ENCODE measurements around the gene KANSL1.
"Not testable (repeated sequence)": the region's sequence is repeated elsewhere in the genome, so short reads cannot be mapped to it uniquely, and the experiment has no call there.

Gene KANSL1

DNA sequence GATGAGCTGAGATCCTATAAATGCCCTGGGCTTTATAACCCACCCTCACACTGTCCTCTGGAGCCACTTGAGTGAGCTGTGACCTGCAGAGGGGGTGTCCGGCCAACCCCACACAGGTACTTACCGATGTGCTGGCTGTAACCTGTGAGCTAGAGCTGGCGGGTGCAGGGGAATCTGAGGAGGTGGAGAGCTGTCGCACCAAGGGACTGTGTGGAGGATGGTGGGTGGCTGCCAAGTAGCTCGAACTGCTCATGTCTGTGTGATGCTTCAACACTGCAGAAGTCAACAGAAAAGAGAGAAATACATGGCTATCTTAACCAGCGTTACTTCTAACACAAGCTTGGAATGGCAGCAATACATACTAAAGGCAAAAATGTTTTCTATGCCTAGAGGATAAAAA is 154.8 kb downstream of the KANSL1 start:
- DNase-seq (ENCODE audit: low read depth, low spot score) = no peak

DNA sequence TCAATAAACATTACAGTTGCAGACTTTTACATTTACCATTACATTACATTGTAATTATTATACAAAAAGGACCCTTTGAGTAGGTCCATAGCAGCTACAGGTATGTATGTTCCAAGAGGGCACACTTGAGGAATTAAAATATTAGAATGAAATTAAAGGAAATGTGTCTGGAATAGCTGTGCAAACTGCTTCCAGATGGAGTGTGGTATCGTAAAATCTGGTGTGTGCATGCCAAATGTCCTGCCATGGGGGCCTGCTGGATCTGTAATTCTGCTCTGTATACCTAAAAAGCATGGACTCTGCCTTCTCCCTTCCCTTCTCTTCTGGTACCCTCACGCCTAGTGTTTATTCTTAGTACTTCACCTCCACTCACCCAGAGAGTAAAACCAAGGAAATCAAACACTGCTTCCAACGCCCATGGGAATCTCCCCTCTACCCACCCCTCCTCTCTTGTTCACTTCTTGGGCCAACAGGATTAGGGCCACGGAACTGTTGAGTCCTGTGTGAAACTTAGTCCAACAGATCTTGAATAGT is 155.4 kb downstream of the KANSL1 start:
- no peak for DNase-seq (ENCODE audit: low read depth, low spot score)

- no peak for DNase-seq (ENCODE audit: low read depth, low spot score)
Observed at GRCh38 chr17:46036491-46036890, 156.7 kb downstream of the KANSL1 start.

- no peak for DNase-seq (ENCODE audit: low read depth, low spot score)
Observed at GRCh38 chr17:46035112-46035818, 158.0 kb downstream of the KANSL1 start.

- no peak for DNase-seq (ENCODE audit: low read depth, low spot score)
Observed at GRCh38 chr17:46033392-46033791, 159.8 kb downstream of the KANSL1 start.

DNA sequence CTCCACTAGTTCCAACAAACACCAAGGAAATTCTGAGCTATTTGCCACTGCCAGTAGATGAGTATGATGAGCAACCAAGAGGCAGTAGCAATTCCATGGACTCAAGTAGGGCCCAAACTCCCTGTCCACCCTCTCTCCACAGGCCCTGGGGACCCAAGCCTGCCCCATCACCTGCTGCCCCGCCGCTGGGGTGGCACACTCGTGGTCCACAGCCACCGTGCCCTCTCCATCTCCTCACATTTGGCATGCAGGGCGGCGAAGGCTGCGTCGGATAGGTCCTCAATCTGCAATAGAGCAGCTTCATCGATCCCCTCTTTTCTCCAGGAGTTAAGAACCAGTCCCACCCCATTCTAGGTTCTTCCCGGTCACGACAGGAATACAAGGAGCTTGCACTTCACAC is 160.3 kb downstream of the KANSL1 start:
- DNase-seq (ENCODE audit: low read depth, low spot score) = no peak

DNA sequence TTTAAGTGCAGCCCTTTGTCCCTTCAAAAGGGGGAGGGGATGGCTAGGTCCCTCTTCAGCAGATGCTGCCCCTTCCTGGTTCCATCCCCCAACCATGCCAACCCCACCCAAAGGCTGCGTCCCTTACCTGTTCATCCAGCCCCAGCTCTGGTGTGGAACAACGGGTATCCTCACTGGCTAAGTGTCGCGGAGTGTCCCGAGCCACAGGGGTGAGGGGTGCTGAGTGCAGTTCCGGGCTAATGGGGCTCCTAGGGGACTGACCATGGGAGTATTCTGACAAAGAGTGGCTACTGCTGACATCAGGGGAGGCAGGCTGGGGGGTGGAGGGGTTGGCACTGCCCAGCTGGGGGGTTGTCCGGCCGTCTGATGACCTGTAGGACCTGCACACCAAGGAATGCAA is 161.3 kb downstream of the KANSL1 start:
- no peak for DNase-seq (ENCODE audit: low read depth, low spot score)

- no peak for DNase-seq (ENCODE audit: low read depth, low spot score)
Observed at GRCh38 chr17:46031440-46031839, 161.8 kb downstream of the KANSL1 start.

DNA sequence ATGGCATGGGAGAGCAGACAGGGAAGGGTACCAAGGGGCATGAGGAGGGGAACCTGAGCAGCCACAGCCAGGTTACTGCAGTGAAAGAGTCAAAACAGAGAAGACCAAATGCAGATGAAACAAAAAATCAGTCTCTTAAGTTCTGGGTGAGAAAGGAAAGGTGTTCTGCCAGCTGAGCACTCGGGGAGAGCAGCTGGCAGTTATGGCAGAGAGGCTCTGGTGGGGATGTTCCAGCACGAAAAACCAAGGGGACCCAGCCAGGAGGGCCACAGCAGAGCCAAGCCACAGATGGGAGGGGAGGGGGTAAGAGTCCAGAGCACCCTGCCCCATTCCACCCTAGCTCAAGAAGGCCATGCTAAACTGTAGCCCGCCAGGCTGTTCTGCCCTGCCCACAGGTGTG is 162.5 kb downstream of the KANSL1 start:
- DNase-seq (ENCODE audit: low read depth, low spot score) = no peak

DNA sequence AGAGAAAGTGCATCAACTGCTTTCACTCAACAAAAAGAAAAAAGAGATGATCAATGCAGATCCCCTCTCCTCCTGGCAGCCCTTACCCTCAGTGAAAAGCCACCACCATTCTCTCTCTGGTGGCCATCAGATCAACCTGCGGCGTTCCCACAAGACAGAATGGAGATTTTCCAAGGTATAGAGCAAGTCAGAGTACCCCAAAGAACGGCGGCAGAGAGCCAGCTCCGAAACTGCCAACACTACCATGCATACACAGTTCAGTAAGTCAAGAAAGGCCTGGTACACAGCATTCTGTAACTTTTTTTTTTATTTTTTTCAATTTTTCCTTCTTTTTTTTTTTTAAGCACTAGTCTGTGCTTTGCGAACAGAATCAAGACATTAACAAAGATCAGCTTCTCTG is 163.6 kb downstream of the KANSL1 start:
- no peak for DNase-seq (ENCODE audit: low read depth, low spot score)

- no peak for DNase-seq (ENCODE audit: low read depth, low spot score)
Observed at GRCh38 chr17:46028981-46029565, 164.2 kb downstream of the KANSL1 start.

- no peak for DNase-seq (ENCODE audit: low read depth, low spot score)
Observed at GRCh38 chr17:46028374-46028773, 164.9 kb downstream of the KANSL1 start.

- DNase-seq (ENCODE audit: low read depth, low spot score) = no peak
Observed at GRCh38 chr17:46027976-46028325, 165.3 kb downstream of the KANSL1 start.

- DNase-seq (ENCODE audit: low read depth, low spot score) = no peak
Observed at GRCh38 chr17:46027048-46027975, 165.9 kb downstream of the KANSL1 start.

GRCh38 chr17:46026166-46027047 is 166.8 kb downstream of the KANSL1 start:
- DNase-seq (ENCODE audit: low read depth, low spot score) = no peak

DNA sequence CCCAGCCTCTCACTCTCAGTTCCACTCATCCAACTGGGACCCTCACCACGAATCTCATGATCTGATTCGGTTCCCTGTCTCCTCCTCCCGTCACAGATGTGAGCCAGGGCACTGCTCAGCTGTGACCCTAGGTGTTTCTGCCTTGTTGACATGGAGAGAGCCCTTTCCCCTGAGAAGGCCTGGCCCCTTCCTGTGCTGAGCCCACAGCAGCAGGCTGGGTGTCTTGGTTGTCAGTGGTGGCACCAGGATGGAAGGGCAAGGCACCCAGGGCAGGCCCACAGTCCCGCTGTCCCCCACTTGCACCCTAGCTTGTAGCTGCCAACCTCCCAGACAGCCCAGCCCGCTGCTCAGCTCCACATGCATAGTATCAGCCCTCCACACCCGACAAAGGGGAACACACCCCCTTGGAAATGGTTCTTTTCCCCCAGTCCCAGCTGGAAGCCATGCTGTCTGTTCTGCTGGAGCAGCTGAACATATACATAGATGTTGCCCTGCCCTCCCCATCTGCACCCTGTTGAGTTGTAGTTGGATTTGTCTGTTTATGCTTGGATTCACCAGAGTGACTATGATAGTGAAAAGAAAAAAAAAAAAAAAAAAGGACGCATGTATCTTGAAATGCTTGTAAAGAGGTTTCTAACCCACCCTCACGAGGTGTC is 167.6 kb downstream of the KANSL1 start:
- DNase-seq (ENCODE audit: low read depth, low spot score) = no peak

GRCh38 chr17:46025060-46025459 is 168.2 kb downstream of the KANSL1 start:
- DNase-seq (ENCODE audit: low read depth, low spot score) = no peak

- no peak for DNase-seq (ENCODE audit: low read depth, low spot score)
Observed at GRCh38 chr17:46024590-46024989, 168.6 kb downstream of the KANSL1 start.

GRCh38 chr17:46023783-46024388 is 169.3 kb downstream of the KANSL1 start:
- no peak for DNase-seq (ENCODE audit: low read depth, low spot score)

- not testable (repeated sequence) for DNase-seq (ENCODE audit: low read depth, low spot score)
Observed at GRCh38 chr17:46023366-46023765, 169.9 kb downstream of the KANSL1 start.

Data from iPS DF 19.7 (cell line).